Activated CD4-positive, CD25-positive, alpha-beta regulatory T cell treated with anti-CD3 and anti-CD28 coated beads, Interleukin-2, amount 50 U/mL, for 16 hours (primary cell): ENCODE measurements around the gene PLXNB3.

Source experiments
- DNase-seq: peaks from one replicate; pipeline ENCODE4 v3.0.0-alpha.2; 2020; ENCODE audit warnings: low read depth, low spot score

Gene PLXNB3

DNA sequence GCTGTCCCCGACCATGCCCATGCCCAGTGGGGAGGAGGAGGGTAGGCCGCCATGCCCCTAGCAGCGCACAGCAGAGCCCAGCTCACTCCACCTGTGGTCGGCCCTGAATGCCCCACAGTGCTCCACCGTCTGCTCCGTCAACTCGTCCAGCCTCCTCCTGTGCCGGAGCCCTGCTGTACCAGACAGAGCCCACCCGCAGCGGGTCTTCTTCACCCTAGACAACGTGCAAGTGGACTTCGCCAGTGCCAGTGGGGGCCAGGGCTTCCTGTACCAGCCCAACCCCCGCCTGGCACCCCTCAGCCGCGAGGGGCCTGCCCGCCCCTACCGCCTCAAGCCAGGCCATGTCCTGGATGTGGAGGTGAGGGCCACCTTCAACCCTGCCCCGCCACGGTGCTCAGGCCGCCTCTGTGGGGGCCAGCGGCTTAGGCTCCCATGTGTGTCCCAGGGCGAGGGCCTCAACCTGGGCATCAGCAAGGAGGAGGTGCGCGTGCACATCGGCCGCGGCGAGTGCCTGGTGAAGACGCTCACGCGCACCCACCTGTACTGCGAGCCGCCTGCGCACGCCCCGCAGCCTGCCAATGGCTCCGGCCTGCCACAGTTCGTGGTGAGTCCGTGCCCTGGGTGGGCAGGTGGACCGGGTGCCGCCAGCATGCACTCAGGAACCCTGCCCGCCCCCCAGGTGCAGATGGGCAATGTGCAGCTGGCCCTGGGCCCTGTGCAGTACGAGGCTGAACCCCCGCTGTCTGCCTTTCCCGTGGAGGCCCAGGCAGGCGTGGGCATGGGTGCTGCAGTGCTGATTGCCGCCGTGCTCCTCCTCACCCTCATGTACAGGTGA, 9.9 kb downstream of the PLXNB3 start:
- no peak for DNase-seq

DNA sequence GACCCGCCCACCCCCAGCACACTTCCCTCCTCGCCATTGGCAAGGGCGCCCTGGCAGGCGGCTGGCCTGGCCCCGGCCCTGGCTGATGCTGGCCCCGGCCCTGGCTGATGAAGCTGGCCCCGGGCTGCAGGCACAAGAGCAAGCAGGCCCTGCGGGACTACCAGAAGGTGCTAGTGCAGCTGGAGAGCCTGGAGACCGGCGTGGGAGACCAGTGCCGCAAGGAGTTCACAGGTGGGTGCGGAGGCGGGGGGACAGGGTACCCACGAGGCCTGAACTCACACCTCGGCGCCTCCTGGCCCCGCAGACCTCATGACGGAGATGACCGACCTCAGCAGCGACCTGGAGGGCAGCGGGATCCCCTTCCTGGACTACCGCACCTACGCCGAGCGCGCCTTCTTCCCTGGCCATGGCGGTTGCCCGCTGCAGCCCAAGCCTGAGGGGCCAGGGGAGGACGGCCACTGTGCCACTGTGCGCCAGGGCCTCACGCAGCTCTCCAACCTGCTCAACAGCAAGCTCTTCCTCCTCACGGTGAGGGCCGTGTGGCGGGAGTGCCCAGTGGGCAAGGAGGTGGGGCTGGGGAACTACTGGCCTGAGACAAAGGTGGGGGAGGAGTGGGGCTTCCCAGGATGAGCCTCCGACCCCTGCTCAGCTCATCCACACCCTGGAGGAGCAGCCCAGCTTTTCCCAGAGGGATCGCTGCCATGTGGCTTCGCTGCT, 10.7 kb downstream of the PLXNB3 start:
- no peak for DNase-seq

GRCh38 chrX:153775293-153776119, 11.5 kb downstream of the PLXNB3 start:
- DNase-seq: no peak

DNA sequence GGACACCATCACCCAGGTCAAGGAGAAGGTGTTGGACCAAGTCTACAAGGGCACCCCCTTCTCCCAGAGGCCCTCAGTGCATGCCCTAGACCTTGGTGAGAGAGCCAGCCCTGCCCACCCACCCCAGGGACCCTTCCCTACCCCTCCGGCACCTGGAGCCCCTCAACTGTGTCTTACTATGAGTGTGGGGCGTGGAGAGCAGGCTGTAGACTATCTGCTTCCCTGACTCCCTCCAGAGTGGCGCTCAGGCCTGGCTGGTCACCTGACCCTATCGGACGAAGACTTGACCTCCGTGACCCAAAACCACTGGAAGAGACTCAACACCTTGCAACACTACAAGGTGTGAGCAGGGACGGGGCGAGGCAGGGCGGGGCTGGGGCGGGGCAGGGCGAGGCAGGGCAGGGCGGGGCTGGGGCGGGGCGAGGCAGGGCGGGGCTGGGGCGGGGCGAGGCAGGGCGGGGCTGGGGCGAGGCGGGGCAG, 12.1 kb downstream of the PLXNB3 start:
- no peak for DNase-seq

GRCh38 chrX:153776611-153777045, 12.6 kb downstream of the PLXNB3 start:
- DNase-seq: no peak

DNA sequence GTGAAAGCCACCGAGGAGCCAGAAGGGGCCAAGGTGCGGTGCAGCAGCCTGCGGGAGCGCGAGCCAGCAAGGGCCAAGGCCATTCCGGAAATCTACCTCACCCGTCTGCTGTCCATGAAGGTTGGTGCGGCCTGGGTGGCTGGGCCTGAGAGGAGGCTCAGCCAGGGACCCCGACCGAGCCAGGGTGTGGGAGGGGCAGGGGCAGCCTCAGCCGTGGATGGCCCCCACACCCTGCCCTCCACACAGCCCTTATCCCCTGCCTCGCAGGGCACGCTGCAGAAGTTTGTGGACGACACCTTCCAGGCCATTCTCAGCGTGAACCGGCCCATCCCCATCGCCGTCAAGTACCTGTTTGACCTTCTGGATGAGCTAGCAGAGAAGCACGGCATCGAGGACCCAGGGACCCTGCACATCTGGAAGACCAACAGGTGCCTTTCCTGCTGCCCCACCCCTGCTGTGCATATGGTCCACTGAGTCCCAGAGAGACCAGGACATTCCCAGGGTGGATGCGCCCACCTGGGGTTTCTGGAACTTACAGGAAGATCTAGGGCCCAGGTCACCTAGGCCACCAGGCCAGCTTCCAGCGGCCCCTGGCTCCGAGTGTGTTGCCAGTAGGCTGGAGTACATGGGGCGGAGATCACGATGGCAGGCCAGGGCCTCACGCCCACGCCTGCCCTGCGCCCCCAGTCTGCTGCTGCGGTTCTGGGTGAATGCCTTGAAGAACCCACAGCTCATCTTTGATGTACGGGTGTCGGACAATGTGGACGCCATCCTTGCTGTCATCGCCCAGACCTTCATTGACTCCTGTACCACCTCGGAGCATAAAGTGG, 13.4 kb downstream of the PLXNB3 start:
- DNase-seq: no peak

DNA sequence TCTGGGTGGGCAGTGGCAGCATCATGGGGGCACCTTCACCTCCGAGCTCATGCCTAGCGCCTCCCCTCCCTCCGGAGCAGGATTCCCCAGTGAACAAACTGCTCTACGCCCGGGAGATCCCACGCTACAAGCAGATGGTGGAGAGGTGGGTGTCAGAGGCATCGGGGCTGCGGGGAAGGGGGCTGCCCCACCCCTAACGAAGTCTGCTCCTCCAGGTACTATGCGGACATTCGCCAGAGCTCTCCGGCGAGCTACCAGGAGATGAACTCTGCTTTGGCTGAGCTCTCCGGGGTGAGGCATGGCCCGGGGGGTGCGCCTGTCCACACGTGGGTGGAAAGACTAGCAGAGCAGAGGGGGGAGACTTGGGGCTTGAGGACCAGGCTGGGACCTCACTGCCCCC, 14.1 kb downstream of the PLXNB3 start:
- no peak for DNase-seq

- no peak for DNase-seq
These were observed 14.6 kb downstream of the PLXNB3 start for GRCh38 chrX:153778684-153779101.

DNA sequence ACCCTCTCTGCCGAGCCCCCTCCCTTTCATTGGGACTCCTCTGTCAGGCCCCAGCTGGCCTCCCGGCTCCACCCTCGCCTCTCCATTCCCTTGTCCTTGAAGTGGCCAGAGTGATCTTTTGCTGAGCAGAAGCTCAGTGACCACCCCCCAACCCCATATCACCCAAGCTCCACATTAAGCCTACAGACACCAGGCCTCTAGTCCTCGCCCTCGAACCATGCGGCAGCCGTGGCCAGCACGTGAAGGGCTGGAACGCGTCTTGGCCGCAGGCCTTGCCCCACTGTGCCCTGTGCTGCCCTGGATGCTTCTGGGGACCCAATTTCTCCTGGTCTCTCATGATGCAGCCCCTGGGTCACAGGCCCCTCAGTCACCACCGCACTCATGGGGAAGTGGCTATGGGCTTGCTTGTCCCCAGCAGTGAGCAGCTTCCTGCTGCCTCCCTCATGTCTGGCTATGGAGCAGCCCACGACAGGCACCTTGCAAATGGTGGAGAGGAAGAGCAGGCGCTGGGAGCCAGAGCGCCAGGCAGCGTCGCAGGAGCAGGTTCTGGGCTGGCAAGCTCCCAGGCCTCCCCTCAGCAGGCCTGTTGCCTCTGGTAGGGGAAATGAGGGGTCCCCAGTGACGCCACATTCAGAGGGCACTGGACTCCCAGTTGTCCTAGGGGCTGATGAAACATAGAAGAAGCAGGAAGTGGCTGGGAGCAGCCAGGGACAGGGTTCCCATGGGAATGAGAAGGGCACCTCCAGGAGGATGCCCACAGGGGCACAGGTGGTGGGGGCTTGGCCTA, 16.0 kb downstream of the PLXNB3 start:
- DNase-seq: no peak

GRCh38 chrX:153780678-153781427, 16.8 kb downstream of the PLXNB3 start, which contains the start of gene SRPK3:
TSS of gene SRPK3 (plus strand) at chrX:153781041. CDS start at chrX:153781087, 46 bp downstream.
- no peak for DNase-seq

- no peak for DNase-seq
These were observed 17.5 kb downstream of the PLXNB3 start for GRCh38 chrX:153781428-153782047.

DNA sequence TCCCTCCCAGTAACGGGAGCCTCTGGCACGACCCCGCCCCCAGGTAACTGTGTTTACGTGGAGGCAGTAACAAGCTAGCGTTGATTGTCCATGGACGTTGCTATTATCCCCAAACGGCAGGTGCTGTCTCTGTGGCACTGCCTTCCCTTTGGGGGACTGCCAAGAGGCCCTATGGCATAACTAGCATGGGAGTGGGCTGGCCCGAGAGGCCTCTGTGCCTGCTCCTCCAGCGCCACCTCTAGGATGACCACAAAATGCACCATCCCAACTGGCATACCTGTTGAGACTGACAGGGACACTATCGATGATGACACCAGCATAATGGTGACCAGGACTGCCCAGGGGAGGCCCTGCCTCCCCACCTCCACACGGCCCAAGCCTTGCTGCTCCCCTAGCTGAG, 18.3 kb downstream of the PLXNB3 start:
- DNase-seq: no peak

DNA sequence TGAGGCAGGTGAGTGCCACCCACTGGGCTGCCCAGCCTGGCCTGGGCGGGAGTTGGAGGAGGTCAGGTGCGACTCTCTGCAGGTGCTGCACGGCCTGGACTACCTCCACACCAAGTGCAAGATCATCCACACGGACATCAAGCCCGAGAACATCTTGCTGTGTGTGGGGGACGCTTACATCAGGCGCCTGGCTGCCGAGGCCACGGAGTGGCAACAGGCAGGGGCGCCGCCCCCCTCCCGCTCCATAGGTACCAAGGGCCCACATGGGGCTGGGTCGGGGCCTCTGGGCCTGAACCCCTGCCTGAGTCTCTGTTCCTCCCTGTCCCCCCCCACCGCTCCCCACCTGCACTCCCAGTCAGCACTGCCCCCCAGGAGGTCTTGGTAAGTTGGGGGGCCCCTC, 18.8 kb downstream of the PLXNB3 start:
- no peak for DNase-seq

- no peak for DNase-seq
These were observed 19.4 kb downstream of the PLXNB3 start for GRCh38 chrX:153783378-153784013.

DNA sequence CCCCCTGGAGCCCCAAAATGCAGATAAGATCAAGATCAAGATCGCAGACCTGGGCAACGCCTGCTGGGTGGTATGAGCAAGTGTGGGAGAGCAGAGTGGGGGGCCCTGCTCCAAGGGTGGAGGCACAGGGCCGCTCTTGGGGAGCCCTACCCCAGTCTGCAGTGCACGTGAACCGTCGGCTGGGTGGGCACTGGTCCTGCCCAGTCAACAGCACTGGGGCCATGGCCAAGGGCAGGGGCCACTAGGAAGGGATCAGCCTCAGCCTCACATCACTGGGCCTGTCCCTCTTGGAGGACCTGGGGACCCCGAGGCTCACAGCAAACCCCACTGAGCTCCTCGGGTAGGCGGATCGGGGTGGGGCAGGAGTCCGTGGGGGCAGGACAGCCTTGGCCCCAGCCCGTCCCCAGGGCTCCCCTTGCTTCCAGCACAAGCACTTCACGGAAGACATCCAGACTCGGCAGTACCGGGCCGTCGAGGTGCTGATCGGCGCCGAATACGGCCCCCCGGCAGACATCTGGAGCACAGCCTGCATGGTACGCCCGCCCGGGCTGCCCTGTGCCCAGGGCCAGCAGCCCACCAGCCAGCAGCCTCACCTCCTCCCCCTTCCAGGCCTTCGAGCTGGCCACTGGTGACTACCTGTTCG, 20.4 kb downstream of the PLXNB3 start:
- no peak for DNase-seq

DNA sequence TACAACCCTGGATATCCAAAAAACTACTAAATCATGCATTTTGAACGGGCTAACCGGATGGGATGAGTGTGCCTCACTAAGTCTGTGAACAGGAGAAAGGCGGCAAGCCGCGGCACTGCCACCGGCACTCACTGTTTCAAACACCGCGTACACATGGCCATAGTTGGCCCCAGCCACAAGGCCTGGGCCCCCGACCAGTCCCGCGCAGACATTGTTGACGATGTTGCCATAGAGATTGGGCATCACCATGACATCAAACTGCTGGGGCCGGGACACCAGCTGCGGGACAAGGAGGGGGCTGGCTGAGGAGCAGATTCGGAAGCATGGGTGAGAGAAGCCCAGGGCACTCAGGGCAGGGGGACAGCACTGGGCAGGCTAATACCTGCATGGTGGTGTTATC, 22.6 kb downstream of the PLXNB3 start:
- no peak for DNase-seq

- no peak for DNase-seq
These were observed 25.6 kb downstream of the PLXNB3 start for GRCh38 chrX:153789654-153790053.
